ENCODE data around the gene RAB14. TPM values are rescaled to one million over a fixed set of nuclear protein-coding genes. Genes with fewer than 3 reads are reported as not detected.

Gene RAB14
- total RNA-seq, 3 donors from 2014 or later: 70.1 to 87.2 (median 76.2) TPM

DNA sequence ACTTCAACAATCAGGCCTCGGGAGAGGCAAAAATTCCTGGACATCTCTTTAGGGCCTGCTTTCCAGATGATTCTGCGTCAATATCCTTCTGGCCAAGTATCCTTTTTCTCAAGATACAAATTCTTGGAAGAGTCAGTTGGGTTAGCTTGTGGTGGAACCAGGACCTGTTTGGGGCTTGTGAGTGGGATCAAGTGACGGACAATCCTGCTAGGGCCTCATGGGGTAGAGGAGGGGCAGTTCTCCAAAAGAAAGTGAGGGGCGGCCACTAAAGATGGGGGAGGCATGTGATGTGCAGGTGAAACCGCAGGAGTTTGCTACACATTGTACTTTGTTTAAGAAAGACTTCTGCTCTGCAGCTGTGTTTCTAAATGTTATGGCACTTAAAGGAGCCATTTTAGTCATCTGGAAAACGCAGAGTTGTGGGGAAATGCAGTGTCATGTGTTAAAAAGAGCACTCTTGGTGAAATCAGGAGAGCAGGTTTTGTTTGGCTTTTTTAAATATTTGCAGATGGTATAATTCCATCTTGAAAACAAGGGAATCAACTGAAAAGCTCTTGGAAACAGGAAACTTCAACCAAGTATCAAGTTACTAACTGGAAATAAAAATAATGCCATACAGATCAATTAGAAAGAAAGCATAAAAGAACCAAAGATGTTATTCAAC, 38.9 kb upstream of the RAB14 start:
- H3K4me1 ChIP-seq (ENCODE audit: low read depth): no peaks in the 10 kb centered on the region
- no peaks in the 10 kb centered on the region for H3K9me3 ChIP-seq
- intact Hi-C loops (cut with DNase I, micrococcal nuclease): no loop called here
- H3K4me3 ChIP-seq: no peak overlapping the region
- TF ChIP-seq, protein P1, sequence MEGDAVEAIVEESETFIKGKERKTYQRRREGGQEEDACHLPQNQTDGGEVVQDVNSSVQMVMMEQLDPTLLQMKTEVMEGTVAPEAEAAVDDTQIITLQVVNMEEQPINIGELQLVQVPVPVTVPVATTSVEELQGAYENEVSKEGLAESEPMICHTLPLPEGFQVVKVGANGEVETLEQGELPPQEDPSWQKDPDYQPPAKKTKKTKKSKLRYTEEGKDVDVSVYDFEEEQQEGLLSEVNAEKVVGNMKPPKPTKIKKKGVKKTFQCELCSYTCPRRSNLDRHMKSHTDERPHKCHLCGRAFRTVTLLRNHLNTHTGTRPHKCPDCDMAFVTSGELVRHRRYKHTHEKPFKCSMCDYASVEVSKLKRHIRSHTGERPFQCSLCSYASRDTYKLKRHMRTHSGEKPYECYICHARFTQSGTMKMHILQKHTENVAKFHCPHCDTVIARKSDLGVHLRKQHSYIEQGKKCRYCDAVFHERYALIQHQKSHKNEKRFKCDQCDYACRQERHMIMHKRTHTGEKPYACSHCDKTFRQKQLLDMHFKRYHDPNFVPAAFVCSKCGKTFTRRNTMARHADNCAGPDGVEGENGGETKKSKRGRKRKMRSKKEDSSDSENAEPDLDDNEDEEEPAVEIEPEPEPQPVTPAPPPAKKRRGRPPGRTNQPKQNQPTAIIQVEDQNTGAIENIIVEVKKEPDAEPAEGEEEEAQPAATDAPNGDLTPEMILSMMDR (IDR thresholded peaks at IDR 0.05): no peak
- DNase-seq: no peak
- H3K36me3 ChIP-seq (ENCODE audit: low read depth): no peaks in the 10 kb centered on the region
- ATAC-seq: no peak

DNA sequence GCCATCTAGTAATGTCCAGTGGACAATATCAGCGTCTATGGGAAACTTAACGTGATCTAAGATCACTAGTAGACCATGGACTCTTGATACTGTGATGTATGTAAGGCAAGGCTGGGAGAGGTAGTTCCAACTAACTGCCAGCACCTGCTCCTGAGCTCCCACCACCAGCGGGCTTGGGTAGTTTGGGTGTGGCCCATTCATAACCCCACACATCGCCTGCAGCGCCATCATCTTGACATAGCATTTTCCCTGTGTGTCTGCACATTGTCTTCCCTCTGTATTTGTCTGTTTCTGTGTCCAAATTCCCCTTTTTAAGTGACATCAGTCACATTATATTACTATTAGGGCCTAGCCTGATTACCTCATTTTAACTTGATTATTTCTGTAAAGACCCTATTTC, 38.2 kb upstream of the RAB14 start:
- no peak for ATAC-seq
- TF ChIP-seq, protein P1 (IDR thresholded peaks at IDR 0.05): no peak
- Histone ChIP-seq H3K36me3 (ENCODE audit: low read depth) (no peaks in the 10 kb centered on the region), H3K9me3 (no peaks in the 10 kb centered on the region), H3K4me3 (no peak overlapping the region), H3K4me1 (ENCODE audit: low read depth) (no peaks in the 10 kb centered on the region)
- no peak for DNase-seq
- intact Hi-C loops (cut with DNase I, micrococcal nuclease): no loop called here

- intact Hi-C loops (cut with DNase I, micrococcal nuclease): no loop called here
- ATAC-seq (no peak), DNase-seq (no peak)
- TF ChIP-seq, protein P1 (IDR thresholded peaks at IDR 0.05): no peak
- no peaks in the 10 kb centered on the region for H3K36me3 ChIP-seq (ENCODE audit: low read depth)
- no peaks in the 10 kb centered on the region for H3K4me1 ChIP-seq (ENCODE audit: low read depth)
- no peak overlapping the region for H3K4me3 ChIP-seq
- no peaks in the 10 kb centered on the region for H3K9me3 ChIP-seq
These were observed 37.4 kb upstream of the RAB14 start for GRCh38 chr9:121239071-121239470.

DNA sequence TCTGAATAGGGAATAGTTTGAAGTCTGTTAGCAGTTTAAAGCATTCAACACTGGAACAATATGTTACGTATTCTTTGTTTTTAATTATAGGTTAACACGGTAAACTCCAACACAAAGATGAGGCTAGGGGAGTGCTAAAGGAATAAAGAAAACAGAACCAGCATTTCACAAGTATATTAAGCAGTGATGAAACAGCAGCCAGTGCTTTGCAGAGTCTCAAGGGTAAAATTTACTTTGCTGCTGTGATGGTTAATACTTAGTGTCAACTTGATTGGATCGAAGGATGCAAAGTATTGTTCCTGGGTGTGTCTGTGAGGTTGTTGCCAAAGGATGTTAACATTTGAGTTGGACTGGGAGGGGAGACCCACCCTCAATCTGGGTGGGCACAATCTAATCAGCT, 36.2 kb upstream of the RAB14 start:
- H3K36me3 ChIP-seq (ENCODE audit: low read depth): no peaks in the 10 kb centered on the region
- no peak for ATAC-seq
- TF ChIP-seq, protein P1 (IDR thresholded peaks at IDR 0.05): no peak
- no peak overlapping the region for H3K4me3 ChIP-seq
- H3K4me1 ChIP-seq (ENCODE audit: low read depth): no peaks in the 10 kb centered on the region
- no peaks in the 10 kb centered on the region for H3K9me3 ChIP-seq
- intact Hi-C loops (cut with DNase I, micrococcal nuclease): no loop called here
- no peak for DNase-seq

DNA sequence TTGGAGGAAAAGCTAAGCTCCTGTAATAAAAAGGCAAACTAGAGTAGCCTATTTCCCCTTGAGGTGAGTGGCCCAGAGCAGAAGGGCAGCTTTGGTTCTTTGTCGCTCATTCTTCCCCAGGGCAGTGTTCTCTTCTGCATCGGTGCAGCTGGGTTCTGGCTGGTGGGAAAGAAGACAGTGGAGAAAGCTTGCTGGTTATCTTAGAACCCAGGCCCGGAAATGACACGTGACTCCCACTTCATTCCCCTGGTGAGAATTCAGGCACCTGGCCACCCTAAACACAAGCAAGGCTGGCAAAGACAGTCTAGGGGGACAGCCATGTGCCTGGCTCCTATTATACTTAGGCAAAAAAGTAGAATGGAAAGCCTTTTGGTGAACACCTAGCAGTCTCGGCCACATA, 33.8 kb upstream of the RAB14 start:
- H3K4me3 ChIP-seq: no peak overlapping the region
- DNase-seq: no peak
- no peak for ATAC-seq
- no peaks in the 10 kb centered on the region for H3K36me3 ChIP-seq (ENCODE audit: low read depth)
- H3K9me3 ChIP-seq: no peaks in the 10 kb centered on the region
- intact Hi-C loops (cut with DNase I, micrococcal nuclease): no loop called here
- no peaks in the 10 kb centered on the region for H3K4me1 ChIP-seq (ENCODE audit: low read depth)
- TF ChIP-seq, protein P1 (IDR thresholded peaks at IDR 0.05): no peak

DNA sequence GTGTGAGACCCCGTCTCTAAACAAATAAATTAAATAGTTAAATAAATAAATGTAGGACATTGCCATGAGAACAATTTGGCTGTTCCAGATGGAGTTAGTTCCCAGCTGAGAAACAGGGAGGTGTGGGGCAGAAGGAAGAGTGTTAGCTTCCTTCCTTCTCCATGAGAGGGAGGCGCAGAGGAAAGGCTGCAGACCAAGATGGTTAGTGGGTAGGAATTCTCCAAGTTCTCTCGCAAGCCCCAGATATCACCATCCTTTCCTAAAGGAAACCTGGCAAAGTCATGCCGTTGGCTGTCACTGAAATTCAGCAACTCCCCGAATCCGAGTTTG, 33.1 kb upstream of the RAB14 start:
- Histone ChIP-seq H3K4me3 (no peak overlapping the region), H3K4me1 (ENCODE audit: low read depth) (no peaks in the 10 kb centered on the region), H3K9me3 (no peaks in the 10 kb centered on the region), H3K36me3 (ENCODE audit: low read depth) (no peaks in the 10 kb centered on the region)
- ATAC-seq (no peak), DNase-seq (no peak)
- intact Hi-C loops (cut with DNase I, micrococcal nuclease): no loop called here
- TF ChIP-seq, protein P1 (IDR thresholded peaks at IDR 0.05): no peak
